GM10266 (cell line): ENCODE results near the gene DSC3.
A peak's percentile ranks its signal among the peaks of the same experiment; 100 is the strongest.

Source experiments
- DNase-seq: peaks from one replicate; pipeline ENCODE4 v3.0.0; 2012; ENCODE audit errors: extremely low spot score
- CTCF ChIP-seq: IDR thresholded peaks from 2 replicates; pipeline ENCODE4 v1.5.1; 2012; ENCODE audit warnings: mild to moderate bottlenecking, low read depth; ENCODE audit not compliant: control insufficient read depth, insufficient read depth; ENCODE audit errors: missing control alignments

The DSC3 gene

DNA sequence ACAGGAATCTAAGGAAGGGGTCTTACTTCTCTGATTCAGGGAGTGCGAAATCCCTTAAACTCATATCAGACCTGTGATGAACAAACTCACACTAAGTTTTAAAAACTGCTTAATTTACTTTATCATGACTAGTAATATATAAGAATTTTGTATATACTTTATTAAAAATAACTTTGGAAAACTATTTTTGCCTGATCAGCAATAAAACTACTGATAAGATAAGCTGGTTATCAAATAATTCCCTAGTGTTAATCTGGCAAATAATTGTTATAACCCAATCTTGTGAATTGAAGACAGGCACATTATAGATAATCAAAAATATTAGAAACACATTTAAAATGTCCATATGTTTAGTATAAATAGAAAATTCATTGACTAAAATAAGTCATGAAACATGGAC is 23.7 kb upstream of the DSC3 start:
- TF ChIP-seq CTCF: no peak
- DNase-seq: no peak

DNA sequence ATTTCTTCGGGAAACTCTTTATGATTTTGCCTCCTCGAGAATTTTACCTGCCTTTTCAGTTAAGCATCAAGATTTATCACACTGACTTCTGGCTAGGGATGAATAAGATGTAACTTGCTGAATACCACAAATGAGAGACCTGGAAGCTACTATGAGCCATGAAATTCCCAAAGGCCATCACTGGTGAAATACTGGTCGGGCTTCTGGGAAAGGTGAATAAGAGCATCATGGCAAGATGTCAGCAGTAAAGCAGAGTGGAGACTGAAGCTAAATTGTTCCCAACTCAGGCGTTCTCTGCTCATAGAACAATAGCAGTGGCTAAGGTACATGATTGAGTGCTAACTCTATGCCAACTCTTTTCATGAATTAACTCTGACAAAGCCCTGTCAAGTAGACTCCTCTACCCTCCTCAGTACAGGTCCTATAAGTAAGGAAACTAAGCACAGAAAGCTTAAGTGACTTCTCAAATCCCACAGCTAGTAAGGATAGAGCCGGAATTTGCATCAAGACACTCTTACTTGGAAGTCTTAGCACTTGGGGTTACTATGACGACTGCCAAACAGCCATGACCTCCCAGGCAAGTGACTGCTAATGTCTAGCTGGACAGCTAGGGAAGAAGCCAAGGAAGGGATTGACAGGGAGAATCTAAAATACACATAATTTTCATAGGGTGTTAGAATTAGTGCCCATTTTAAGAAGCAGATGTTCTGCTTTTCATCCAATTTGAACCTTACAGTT is 22.7 kb upstream of the DSC3 start:
- no peak for TF ChIP-seq CTCF
- DNase-seq: no peak

DNA sequence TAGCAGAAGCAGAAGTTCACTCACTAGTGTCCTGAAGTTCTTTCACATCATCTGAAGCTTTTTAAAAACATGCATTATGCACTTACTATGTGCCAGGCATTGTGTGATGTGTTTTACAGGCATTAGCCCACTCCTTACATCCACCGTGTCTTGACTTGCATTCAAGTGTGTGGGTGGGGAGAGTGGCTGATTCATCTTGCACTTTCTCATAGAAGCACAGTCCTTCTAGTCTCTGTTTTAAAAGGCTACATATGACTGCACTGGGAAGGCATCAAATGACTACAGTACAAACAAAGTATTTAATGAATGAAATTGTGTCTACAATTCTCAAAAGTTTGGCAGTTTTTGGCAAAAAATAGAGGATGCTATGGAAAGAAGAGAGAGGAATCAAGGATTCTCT is 21.6 kb upstream of the DSC3 start:
- DNase-seq: peak; percentile 26
- no peak for TF ChIP-seq CTCF

GRCh38 chr18:31061945-31062344 is 19.4 kb upstream of the DSC3 start:
- peak; percentile 17 for DNase-seq
- TF ChIP-seq CTCF: no peak

DNA sequence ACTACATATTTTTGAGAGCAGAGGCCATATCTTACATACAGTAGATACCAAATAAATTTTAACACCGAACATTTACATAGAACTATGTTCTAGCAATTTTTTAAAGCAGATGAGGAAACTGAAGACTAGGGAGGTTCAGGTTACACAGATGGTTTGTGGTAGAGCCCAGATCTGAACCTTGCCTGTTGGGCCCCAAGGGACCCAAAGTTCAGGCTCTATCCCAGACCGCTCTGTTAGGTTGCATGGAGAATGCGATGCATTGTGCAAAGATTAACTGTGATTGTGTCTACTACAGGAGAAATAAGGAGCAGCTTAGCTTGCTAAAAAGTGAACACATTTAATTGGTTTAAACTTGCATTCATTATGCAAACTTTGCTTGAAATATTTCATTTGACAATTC is 16.4 kb upstream of the DSC3 start:
- no peak for TF ChIP-seq CTCF
- no peak for DNase-seq

DNA sequence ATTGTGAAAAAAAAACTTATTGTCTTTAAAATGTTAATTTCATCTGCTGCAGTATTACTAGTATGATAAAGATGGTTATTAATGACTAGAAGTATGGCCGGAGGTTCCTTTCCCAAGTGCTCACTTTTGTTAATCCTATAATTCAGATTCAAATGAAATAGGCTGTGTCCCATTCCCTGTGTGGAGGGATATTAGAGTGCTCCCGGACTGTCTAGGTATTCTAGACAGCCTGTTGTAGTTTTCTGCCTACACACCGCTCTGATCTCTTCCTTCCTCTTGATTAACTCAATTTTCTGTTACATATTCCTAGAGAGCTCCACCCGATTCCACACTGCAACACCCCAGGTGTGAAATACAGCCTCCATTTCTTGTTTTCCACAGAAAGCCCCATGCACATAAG is 15.4 kb upstream of the DSC3 start:
- no peak for DNase-seq
- no peak for TF ChIP-seq CTCF

DNA sequence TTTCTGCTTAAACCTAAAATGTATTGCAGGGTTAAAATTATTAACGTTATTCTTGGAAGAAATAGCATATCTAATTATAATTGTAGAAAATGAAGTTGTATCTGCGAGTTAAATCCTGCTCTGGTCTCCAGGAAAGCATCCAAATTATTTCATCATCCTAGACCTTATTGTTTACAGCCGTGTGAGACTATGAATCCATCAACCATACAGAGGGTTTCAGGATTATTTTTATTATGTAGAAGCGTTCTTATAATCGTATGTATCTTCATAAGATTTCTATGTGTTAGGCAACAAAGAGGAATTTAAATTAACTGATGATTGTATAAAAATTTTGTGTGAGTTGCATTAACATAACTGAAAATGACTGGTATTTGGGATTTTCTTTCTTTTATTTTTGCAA is 14.5 kb upstream of the DSC3 start:
- no peak for TF ChIP-seq CTCF
- no peak for DNase-seq
